Measurements from ENCODE around the gene CHMP6. TPM values are rescaled to one million over a fixed set of nuclear protein-coding genes. Genes with fewer than 3 reads are reported as not detected.

The CHMP6 gene
- polyA plus RNA-seq, 1 donor from 2014 or later: 35.1 TPM

DNA sequence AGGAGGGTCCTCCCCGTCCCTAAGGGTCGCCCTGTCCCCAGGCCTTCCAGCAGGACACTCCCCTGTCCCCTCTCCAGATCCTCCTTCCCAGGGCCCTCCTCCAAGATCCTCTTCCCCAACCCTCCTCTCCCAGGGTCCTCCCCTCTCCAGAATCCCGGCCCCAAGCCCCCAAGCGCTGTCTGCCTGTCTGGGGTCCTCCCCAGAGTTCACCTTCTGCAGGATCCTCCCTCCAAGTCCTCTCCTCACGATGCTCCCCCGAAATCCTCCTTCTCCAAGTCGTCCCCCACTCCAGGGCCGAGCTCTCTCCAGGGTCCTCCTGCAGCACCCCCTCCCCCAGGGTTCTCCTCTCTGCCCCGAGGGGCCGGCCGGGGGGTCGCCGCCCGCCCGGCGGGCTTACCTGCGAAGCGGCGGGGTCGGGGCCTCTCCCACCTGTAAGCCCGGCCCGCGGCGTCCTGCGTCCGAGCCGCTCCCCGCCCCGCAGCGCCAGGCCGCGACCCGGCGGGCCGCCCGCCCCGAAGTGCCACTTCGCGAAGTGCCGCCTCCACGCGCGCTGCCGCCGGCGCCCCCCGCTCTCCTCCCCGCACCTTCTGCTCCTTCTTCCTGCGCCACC lies 42.6 kb downstream of the CHMP6 start:
- H3K36me3 ChIP-seq (ENCODE audit: insufficient read depth, low read length): no peaks in the 10 kb centered on the region
- no peaks in the 10 kb centered on the region for H3K9me3 ChIP-seq (ENCODE audit: low read length)
- peak overlapping the region; percentile 74 for H3K4me3 ChIP-seq (ENCODE audit: low read length)
- peaks cover 51% of the 10 kb centered on the region for H3K79me2 ChIP-seq (replicated peaks; ENCODE audit: insufficient read depth, low read length)
- peak overlapping the region; percentile 2 for H3K27ac ChIP-seq (ENCODE audit: low read length)
- no peaks in the 10 kb centered on the region for H3K9me2 ChIP-seq (ENCODE audit: insufficient read depth, low read length)
- peak overlapping the region; percentile 67 for H3K9ac ChIP-seq (ENCODE audit: low read length)
- H3K27me3 ChIP-seq (ENCODE audit: insufficient read depth, low read depth, low read length): no peaks in the 10 kb centered on the region
- H3K4me2 ChIP-seq (ENCODE audit: low read length): peak overlapping the region; percentile 64
- no peaks in the 10 kb centered on the region for H3F3A ChIP-seq (ENCODE audit: insufficient read depth, low read length, poor library complexity, severe bottlenecking)
- H4K20me1 ChIP-seq (ENCODE audit: insufficient read depth): no peaks in the 10 kb centered on the region
- no peak for TF ChIP-seq CTCF (IDR thresholded peaks at IDR 0.05; ENCODE audit: poor library complexity, severe bottlenecking)
- TF ChIP-seq EP300 (conservative IDR thresholded peaks at IDR 0.05; ENCODE audit: poor library complexity, severe bottlenecking): peak; percentile 22
- TF ChIP-seq SMC3 (conservative IDR thresholded peaks at IDR 0.05; ENCODE audit: poor library complexity): peak; percentile 22
- peak; percentile 22 for TF ChIP-seq RAD21 (conservative IDR thresholded peaks at IDR 0.05)
- TF ChIP-seq MXI1 (conservative IDR thresholded peaks at IDR 0.05; ENCODE audit: poor library complexity, severe bottlenecking): peak; percentile 52
- H2AFZ ChIP-seq (ENCODE audit: low read depth, low read length): peak overlapping the region; percentile 25

GRCh38 chr17:81034779-81035520 lies 43.3 kb downstream of the CHMP6 start, which contains the start of gene BAIAP2:
TSS of gene BAIAP2 (plus strand) at chr17:81035151. CDS start at chr17:81035255, 104 bp downstream.
- Histone ChIP-seq H3K36me3 (ENCODE audit: insufficient read depth, low read length) (no peaks in the 10 kb centered on the region), H3K9me2 (ENCODE audit: insufficient read depth, low read length) (no peaks in the 10 kb centered on the region), H4K20me1 (ENCODE audit: insufficient read depth) (no peaks in the 10 kb centered on the region), H3K27ac (ENCODE audit: low read length) (peak within 1 kb of the TSS; percentile 78), H2AFZ (ENCODE audit: low read depth, low read length) (peak within 1 kb of the TSS; percentile 25), H3F3A (ENCODE audit: insufficient read depth, low read length, poor library complexity, severe bottlenecking) (no peaks in the 10 kb centered on the region), H3K27me3 (ENCODE audit: insufficient read depth, low read depth, low read length) (no peaks in the 10 kb centered on the region), H3K4me3 (ENCODE audit: low read length) (peak within 1 kb of the TSS; percentile 84), H3K4me2 (ENCODE audit: low read length) (peak within 1 kb of the TSS; percentile 81), H3K79me2 (replicated peaks; ENCODE audit: insufficient read depth, low read length) (peaks cover 58% of the 10 kb centered on the region), H3K9me3 (ENCODE audit: low read length) (no peaks in the 10 kb centered on the region), H3K9ac (ENCODE audit: low read length) (peak within 1 kb of the TSS; percentile 80)
- TF ChIP-seq MXI1 (conservative IDR thresholded peaks at IDR 0.05; ENCODE audit: poor library complexity, severe bottlenecking) (no peak), EZH2 (IDR thresholded peaks at IDR 0.05; ENCODE audit: borderline replicate concordance, insufficient read depth, low read length, poor library complexity, severe bottlenecking) (no peak), REST (IDR thresholded peaks at IDR 0.05; ENCODE audit: borderline replicate concordance) (peak; percentile 87), TAF1 (IDR thresholded peaks at IDR 0.05; ENCODE audit: low read depth) (peak; percentile 89), RAD21 (conservative IDR thresholded peaks at IDR 0.05) (peak; percentile 56), SMC3 (conservative IDR thresholded peaks at IDR 0.05; ENCODE audit: poor library complexity) (peak; percentile 55), CTCF (IDR thresholded peaks at IDR 0.05; ENCODE audit: poor library complexity, severe bottlenecking) (peak; percentile 65), POLR2AphosphoS5 (IDR thresholded peaks at IDR 0.05) (peak; percentile 99)

All from neural cell (in vitro differentiated cells).